ENCODE data around the gene MATN3.

Gene MATN3

GRCh38 chr2:20013126-20013849 is 820 bp upstream of the MATN3 start:
- peak overlapping the region; percentile 49; the same call in 1 of the 2 replicates for H3K4me3 ChIP-seq (ENCODE audit: low read depth, low read length)
- TF ChIP-seq CTCF (IDR thresholded peaks at IDR 0.05; ENCODE audit: low read depth, low read length): no peak

- no peak for TF ChIP-seq CTCF (IDR thresholded peaks at IDR 0.05; ENCODE audit: low read depth, low read length)
- peak overlapping the region; percentile 49 for H3K4me3 ChIP-seq (ENCODE audit: low read depth, low read length)
Observed at GRCh38 chr2:20012032-20012281, 511 bp downstream of the MATN3 start.

DNA sequence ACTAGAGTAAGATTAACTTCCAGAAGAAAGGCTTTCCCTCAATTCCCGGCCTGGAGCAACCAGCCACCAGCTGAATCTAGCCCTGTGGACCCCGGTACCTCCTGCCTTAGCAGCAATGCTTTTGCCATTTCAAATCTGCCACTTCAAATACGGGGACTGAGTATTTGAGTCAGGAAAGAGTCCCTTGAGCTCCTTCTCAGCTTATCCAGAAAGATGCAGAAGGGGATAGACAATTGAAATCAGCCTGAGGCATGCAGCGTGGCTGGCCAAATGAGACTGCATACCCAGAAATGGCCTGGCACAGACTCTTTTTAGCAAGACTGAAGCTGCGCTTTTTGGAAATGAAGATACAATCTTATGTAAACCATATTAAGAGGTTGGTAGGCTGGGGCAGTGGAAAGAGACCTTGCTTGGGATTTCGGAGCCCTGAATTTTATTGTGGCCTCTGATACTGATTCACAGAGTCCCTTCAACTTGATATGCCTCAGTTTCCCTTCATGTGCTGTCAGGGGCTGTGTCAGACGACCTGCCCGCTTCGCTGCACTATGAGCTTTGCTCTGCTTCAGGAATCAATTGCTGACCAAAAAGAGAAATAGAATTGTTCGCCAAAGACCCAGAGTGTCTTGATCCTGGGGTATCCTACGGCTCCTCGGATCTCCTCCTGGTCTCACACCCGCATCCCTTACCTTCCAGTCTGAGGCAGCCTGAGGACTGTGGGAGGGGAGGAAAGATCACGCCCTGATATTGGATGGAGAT is 1.0 kb downstream of the MATN3 start:
- no peak for TF ChIP-seq CTCF (IDR thresholded peaks at IDR 0.05; ENCODE audit: low read depth, low read length)
- H3K4me3 ChIP-seq (ENCODE audit: low read depth, low read length): no peak overlapping the region

DNA sequence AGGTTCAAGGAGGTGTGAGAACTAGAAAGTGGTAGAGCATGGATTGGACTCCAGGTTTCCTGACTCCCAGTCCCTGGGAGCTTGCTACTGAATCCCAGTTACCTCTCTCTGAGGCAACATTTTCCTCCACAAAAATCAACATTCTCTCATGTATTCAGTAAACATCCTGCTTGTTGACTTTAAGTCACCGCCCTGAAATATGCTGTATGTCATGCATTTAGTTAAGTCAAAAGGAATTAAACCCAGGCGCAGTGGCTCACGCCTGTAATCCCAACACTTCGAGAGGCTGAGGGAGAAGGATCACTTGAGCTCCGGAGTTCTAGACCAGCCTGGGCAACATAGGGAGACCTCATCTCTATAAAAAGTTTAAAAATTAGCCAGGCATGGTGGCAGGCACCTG is 3.8 kb downstream of the MATN3 start:
- no peak for TF ChIP-seq CTCF (IDR thresholded peaks at IDR 0.05; ENCODE audit: low read depth, low read length)
- H3K4me3 ChIP-seq (ENCODE audit: low read depth, low read length): no peak overlapping the region

GRCh38 chr2:20005891-20006470 is 6.5 kb downstream of the MATN3 start:
- no peak for TF ChIP-seq CTCF (IDR thresholded peaks at IDR 0.05; ENCODE audit: low read depth, low read length)
- H3K4me3 ChIP-seq (ENCODE audit: low read depth, low read length): no peak overlapping the region

DNA sequence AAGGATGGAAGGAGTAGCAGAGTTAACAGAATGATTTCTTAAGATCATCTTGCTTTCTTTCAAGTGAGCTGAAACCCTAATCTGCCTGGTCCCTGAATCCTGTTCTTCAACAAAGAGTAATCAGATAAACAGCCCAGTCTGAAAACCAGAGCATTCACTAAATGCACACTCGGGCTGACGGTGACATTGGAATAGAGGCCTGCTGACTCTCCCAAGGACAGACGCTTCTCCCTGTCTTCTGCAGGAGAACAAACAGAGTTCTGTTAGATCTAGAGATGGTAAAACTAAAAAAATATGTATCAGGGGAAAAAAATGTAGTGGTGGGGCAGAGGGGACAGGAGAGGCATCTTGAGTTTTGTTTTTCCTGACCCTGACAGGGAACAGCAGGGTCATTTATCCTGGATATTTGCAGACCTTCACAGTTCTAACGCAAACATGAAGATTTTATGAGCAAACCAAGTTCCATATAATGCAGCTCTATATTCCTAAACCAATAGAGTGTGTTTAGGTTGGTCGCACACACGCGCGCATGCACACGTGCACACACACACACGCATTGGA is 7.3 kb downstream of the MATN3 start:
- H3K4me3 ChIP-seq (ENCODE audit: low read depth, low read length): no peak overlapping the region
- no peak for TF ChIP-seq CTCF (IDR thresholded peaks at IDR 0.05; ENCODE audit: low read depth, low read length)

DNA sequence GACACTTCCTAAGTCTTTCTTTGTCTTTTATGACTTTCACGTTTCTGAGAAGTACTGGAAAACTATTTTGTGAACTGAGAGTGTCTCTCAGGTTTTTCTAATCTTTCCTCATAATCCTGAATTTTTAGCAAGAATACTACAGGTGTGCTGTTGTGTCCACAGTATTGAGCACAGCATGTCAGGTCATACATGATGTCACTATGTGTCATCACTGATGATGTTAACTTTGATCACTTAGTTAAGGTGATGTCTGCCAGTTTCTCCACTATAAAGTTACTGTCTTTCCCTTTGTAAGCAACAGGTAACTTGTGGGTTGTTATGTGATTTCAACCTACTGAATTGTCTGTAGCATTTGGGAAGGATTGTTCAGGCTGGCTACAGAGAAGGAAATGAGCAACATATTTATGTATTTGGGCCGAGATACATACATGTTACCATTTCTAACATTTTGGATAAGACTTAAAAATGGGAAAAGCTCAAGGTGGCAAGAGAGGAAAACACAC is 11.1 kb downstream of the MATN3 start:
- TF ChIP-seq CTCF (IDR thresholded peaks at IDR 0.05; ENCODE audit: low read depth, low read length): no peak
- no peak overlapping the region for H3K4me3 ChIP-seq (ENCODE audit: low read depth, low read length)

Measured in WI38 (cell line).